ENCODE data around the gene CHMP4A. TPM values are rescaled to one million over a fixed set of nuclear protein-coding genes. Genes with fewer than 3 reads are reported as not detected.

CHMP4A gene
- total RNA-seq, 1 experiment from 2014 or later = 34.6 TPM

DNA sequence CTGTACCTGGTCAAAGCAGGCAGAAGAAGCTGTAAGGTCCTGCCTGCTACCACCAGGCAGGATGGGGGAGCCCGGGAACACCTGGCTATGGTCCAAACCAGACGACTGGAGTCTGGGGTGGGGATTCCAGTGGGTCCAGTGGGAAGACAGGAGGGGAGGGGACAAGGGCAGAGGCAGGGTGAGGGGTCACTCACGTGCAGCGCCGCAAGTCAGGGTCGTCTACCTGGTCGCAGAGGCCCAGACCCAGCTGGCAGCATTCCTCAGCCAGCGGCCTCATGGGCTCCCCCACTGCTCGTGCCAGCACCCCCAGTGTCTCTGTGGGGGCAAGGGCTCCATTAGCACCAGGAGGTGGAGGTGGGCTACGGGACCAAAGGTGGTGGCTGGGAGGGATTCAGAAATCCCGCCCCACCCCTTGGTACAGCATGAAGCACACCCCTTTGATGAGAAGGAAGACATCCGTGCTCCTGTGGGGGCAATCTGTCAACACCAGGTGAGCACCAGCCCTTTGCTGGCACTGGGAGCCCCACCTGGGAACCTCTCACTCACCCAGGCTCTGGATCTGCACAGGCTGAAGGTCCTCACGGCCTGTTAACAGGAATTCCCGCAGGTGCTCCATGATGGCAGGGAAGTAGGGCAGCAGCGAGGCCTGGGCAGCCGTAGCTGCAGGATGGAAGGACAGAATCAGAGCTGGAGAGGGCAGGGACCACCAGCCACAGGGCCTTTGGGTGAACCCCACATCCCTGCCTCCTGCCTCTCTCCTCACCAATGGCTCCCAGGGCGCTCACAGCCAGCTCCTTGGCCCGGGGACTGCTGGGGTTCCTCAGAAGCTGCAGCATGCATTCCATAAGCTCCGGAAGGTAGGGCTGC lies 29.0 kb downstream of the CHMP4A start:
- no peak for ATAC-seq
- peaks cover 11 to 13% of the 10 kb centered on the region in 2 experiments for H3K4me1 ChIP-seq (ENCODE audit: control insufficient read depth in 1 of 2, insufficient read depth in 2 of 2, low read length in 2 of 2)
- ChIA-PET POLR2A (no interaction called here), RAD21 (ENCODE audit: low non-redundant PET in 1 of 2, low total read pairs in 2 of 2, uncharacterized antibody in 2 of 2, unreplicated experiment in 2 of 2) (no interaction called here), CTCF (no interaction called here)
- no TSS peak for BruUV-seq (replicated peaks)
- DNase-seq (ENCODE audit: low read depth, low spot score) = no peak
- no peaks in the 10 kb centered on the region for H3K27me3 ChIP-seq (ENCODE audit: insufficient read depth, low read length)
- no peak overlapping the region for H3K9ac ChIP-seq (ENCODE audit: low read length)
- H2AFZ ChIP-seq (ENCODE audit: low read depth, low read length, poor library complexity, severe bottlenecking) = no peak overlapping the region
- no peak for TF ChIP-seq EGR1 (IDR thresholded peaks at IDR 0.05; ENCODE audit: low read depth)
- TF ChIP-seq POLR2AphosphoS5 (IDR thresholded peaks at IDR 0.05; ENCODE audit: low read depth, low read length) = no peak
- TF ChIP-seq SIN3A (IDR thresholded peaks at IDR 0.05; ENCODE audit: low read depth) = no peak
- TF ChIP-seq, protein P1, sequence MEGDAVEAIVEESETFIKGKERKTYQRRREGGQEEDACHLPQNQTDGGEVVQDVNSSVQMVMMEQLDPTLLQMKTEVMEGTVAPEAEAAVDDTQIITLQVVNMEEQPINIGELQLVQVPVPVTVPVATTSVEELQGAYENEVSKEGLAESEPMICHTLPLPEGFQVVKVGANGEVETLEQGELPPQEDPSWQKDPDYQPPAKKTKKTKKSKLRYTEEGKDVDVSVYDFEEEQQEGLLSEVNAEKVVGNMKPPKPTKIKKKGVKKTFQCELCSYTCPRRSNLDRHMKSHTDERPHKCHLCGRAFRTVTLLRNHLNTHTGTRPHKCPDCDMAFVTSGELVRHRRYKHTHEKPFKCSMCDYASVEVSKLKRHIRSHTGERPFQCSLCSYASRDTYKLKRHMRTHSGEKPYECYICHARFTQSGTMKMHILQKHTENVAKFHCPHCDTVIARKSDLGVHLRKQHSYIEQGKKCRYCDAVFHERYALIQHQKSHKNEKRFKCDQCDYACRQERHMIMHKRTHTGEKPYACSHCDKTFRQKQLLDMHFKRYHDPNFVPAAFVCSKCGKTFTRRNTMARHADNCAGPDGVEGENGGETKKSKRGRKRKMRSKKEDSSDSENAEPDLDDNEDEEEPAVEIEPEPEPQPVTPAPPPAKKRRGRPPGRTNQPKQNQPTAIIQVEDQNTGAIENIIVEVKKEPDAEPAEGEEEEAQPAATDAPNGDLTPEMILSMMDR (IDR thresholded peaks at IDR 0.05 in 2 of 3, conservative IDR thresholded peaks at IDR 0.05 in 1 of 3; ENCODE audit: borderline replicate concordance in 1 of 3, insufficient read depth in 1 of 3, low read depth in 2 of 3, low read length in 2 of 3) = no peak
- TF ChIP-seq, protein P2, sequence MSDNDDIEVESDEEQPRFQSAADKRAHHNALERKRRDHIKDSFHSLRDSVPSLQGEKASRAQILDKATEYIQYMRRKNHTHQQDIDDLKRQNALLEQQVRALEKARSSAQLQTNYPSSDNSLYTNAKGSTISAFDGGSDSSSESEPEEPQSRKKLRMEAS (IDR thresholded peaks at IDR 0.05) = no peak
- TF ChIP-seq, protein P3, sequence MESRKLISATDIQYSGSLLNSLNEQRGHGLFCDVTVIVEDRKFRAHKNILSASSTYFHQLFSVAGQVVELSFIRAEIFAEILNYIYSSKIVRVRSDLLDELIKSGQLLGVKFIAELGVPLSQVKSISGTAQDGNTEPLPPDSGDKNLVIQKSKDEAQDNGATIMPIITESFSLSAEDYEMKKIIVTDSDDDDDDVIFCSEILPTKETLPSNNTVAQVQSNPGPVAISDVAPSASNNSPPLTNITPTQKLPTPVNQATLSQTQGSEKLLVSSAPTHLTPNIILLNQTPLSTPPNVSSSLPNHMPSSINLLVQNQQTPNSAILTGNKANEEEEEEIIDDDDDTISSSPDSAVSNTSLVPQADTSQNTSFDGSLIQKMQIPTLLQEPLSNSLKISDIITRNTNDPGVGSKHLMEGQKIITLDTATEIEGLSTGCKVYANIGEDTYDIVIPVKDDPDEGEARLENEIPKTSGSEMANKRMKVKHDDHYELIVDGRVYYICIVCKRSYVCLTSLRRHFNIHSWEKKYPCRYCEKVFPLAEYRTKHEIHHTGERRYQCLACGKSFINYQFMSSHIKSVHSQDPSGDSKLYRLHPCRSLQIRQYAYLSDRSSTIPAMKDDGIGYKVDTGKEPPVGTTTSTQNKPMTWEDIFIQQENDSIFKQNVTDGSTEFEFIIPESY (IDR thresholded peaks at IDR 0.05; ENCODE audit: extremely low read depth, insufficient replicate concordance, low read length) = no peak
- TF ChIP-seq POLR2A (IDR thresholded peaks at IDR 0.05; ENCODE audit: borderline replicate concordance, extremely low read depth, insufficient read depth, insufficient read length) = no peak
- TF ChIP-seq JUND (IDR thresholded peaks at IDR 0.05) = no peak
- no peak for TF ChIP-seq ZFX (IDR thresholded peaks at IDR 0.05)
- no peak for TF ChIP-seq SP1 (IDR thresholded peaks at IDR 0.05; ENCODE audit: low read depth)
- no peak overlapping the region for H3K4me2 ChIP-seq (ENCODE audit: low read length)
- no peak overlapping the region for H3K4me3 ChIP-seq (replicated peaks in 1 of 2; ENCODE audit: low read depth in 1 of 2, low read length in 2 of 2)
- no peaks in the 10 kb centered on the region for H3K9me3 ChIP-seq (ENCODE audit: control insufficient read depth in 1 of 2, insufficient read depth in 1 of 2, low read depth in 1 of 2, low read length in 2 of 2)
- H3K9me2 ChIP-seq (ENCODE audit: insufficient read depth) = no peaks in the 10 kb centered on the region
- intact Hi-C loops (cut with micrococcal nuclease) = no loop called here
- peaks cover 40 to 59% of the 10 kb centered on the region in 2 experiments; a peak in 3 of 4 replicates for H3K36me3 ChIP-seq (ENCODE audit: control insufficient read depth in 1 of 2, insufficient read depth in 2 of 2, low read length in 2 of 2)
- H3K79me2 ChIP-seq (ENCODE audit: insufficient read depth, low read length) = peaks cover 37% of the 10 kb centered on the region
- H3K27ac ChIP-seq (ENCODE audit: low read depth, low read length) = no peak overlapping the region
- no peaks in the 10 kb centered on the region for H4K20me1 ChIP-seq (ENCODE audit: insufficient read depth)

Data from HCT116 (cell line).